Panc1 (cell line): ENCODE data around the gene METTL2B.
"Not testable (repeated sequence)": the region's sequence is repeated elsewhere in the genome, so short reads cannot be mapped to it uniquely, and the experiment has no call there.

Experiments
- POLR2AphosphoS5 ChIP-seq: IDR thresholded peaks from 2 replicates; pipeline ENCODE4 v1.6.1; 2012; ENCODE audit warnings: mild to moderate bottlenecking, low read depth, low read length, moderate library complexity
- SIN3A ChIP-seq: IDR thresholded peaks from 2 replicates; pipeline ENCODE4 v1.6.1; 2012; ENCODE audit warnings: low read depth, mild to moderate bottlenecking, low read length, moderate library complexity, borderline replicate concordance; ENCODE audit not compliant: insufficient read depth
- TCF7L2 ChIP-seq: IDR thresholded peaks from 2 replicates; pipeline ENCODE4 v1.6.1; 2011; ENCODE audit warnings: mild to moderate bottlenecking, low read depth, low read length, inconsistent platforms
- TF ChIP-seq, protein P1 (sequence below): fragments of 450-650 bp; IDR thresholded peaks from 2 replicates; pipeline ENCODE4 v1.5.1; 2017; ENCODE audit warnings: mild to moderate bottlenecking
- TF ChIP-seq, protein P2 (sequence below), 2 experiments: IDR thresholded peaks; 2 replicates each; pipeline ENCODE4 v1.6.1; 2011 to 2012; ENCODE audit warnings: low read depth in 2 of 2, control low read depth in 1 of 2, low read length in 1 of 2, mild to moderate bottlenecking in 1 of 2, moderate library complexity in 1 of 2; ENCODE audit not compliant: insufficient read depth in 1 of 2

DNA sequence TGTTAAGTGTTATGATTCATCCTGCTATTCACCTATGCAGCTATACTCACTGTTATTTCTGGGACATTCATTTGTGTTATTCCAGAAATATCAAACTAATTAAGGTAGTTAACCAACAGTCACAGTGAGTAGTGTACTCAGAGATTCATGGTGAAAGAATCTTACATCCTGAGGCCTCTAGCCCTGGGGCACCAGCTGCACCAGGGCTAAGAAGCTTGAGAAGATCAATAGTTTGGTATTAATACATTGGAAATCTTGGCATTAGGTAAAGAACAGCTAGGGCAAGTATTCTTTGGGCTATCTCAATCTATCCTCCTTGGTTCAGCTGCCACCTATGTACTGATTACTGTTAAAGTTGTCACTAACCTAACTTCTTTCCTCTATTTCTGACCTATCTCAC, 9.7 kb upstream of the METTL2B start:
- TF ChIP-seq, protein P1, sequence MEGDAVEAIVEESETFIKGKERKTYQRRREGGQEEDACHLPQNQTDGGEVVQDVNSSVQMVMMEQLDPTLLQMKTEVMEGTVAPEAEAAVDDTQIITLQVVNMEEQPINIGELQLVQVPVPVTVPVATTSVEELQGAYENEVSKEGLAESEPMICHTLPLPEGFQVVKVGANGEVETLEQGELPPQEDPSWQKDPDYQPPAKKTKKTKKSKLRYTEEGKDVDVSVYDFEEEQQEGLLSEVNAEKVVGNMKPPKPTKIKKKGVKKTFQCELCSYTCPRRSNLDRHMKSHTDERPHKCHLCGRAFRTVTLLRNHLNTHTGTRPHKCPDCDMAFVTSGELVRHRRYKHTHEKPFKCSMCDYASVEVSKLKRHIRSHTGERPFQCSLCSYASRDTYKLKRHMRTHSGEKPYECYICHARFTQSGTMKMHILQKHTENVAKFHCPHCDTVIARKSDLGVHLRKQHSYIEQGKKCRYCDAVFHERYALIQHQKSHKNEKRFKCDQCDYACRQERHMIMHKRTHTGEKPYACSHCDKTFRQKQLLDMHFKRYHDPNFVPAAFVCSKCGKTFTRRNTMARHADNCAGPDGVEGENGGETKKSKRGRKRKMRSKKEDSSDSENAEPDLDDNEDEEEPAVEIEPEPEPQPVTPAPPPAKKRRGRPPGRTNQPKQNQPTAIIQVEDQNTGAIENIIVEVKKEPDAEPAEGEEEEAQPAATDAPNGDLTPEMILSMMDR, result not testable (repeated sequence)
- not testable (repeated sequence) for TF ChIP-seq POLR2AphosphoS5, SIN3A, TCF7L2
- TF ChIP-seq, protein P2, sequence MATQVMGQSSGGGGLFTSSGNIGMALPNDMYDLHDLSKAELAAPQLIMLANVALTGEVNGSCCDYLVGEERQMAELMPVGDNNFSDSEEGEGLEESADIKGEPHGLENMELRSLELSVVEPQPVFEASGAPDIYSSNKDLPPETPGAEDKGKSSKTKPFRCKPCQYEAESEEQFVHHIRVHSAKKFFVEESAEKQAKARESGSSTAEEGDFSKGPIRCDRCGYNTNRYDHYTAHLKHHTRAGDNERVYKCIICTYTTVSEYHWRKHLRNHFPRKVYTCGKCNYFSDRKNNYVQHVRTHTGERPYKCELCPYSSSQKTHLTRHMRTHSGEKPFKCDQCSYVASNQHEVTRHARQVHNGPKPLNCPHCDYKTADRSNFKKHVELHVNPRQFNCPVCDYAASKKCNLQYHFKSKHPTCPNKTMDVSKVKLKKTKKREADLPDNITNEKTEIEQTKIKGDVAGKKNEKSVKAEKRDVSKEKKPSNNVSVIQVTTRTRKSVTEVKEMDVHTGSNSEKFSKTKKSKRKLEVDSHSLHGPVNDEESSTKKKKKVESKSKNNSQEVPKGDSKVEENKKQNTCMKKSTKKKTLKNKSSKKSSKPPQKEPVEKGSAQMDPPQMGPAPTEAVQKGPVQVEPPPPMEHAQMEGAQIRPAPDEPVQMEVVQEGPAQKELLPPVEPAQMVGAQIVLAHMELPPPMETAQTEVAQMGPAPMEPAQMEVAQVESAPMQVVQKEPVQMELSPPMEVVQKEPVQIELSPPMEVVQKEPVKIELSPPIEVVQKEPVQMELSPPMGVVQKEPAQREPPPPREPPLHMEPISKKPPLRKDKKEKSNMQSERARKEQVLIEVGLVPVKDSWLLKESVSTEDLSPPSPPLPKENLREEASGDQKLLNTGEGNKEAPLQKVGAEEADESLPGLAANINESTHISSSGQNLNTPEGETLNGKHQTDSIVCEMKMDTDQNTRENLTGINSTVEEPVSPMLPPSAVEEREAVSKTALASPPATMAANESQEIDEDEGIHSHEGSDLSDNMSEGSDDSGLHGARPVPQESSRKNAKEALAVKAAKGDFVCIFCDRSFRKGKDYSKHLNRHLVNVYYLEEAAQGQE (IDR thresholded peaks at IDR 0.05; ENCODE audit: insufficient read depth in 1 of 2, low read depth in 2 of 2, low read length in 1 of 2), result not testable (repeated sequence)
